AG04450 (cell line): ENCODE results near the gene TSPAN7. TPM values are rescaled to one million over a fixed set of nuclear protein-coding genes. Genes with fewer than 3 reads are reported as not detected.

Experiments used
- CTCF ChIA-PET: fragments of 300-600, 350-600 bp; formaldehyde crosslinking; extraction: SDS; loops from one replicate; lab custom pipeline; 2022; ENCODE audit warnings: antibody characterized with exemption, inconsistent platforms; lab: Charles Lee
- POLR2A ChIA-PET: fragments of 350-600 bp; formaldehyde crosslinking; extraction: SDS; loops from one replicate; lab custom pipeline; 2021; ENCODE audit warnings: antibody characterized with exemption, inconsistent platforms; lab: Yijun Ruan, JAX
- DNase-seq: peaks from one replicate; pipeline ENCODE4 v3.0.0-alpha.2; 2011; ENCODE audit warnings: low read depth, low spot score
- H3K27ac ChIP-seq: one replicate; pipeline ENCODE4 v1.5.1; 2012; ENCODE audit warnings: low read depth, low read length, control low read depth
- H3K27me3 ChIP-seq: one replicate; pipeline ENCODE4 v1.6.0; 2012; ENCODE audit warnings: low read length; ENCODE audit not compliant: control insufficient read depth, insufficient read depth
- H3K4me3 ChIP-seq: 2 replicates; pipeline ENCODE4 v1.5.1; 2011; ENCODE audit warnings: mild to moderate bottlenecking, low read depth, low read length, control low read depth
- H3K9me3 ChIP-seq: 2 replicates; pipeline ENCODE4 v1.5.1; 2012; ENCODE audit warnings: low read length; ENCODE audit not compliant: control insufficient read depth, insufficient read depth
- polyA plus RNA-seq: library from polyadenylated mRNA; depleted of rRNA; stranded (reverse); fragments of >200 nt; gene quantifications from 2 replicates; pipeline ENCODE4 v1.2.3, GENCODE V29; 2011
- TF ChIP-seq, protein P1 (sequence below): IDR thresholded peaks from 2 replicates; pipeline ENCODE4 v1.5.1; 2011; ENCODE audit warnings: low read depth, low read length, control low read depth, inconsistent platforms

The TSPAN7 gene
- polyA plus RNA-seq, 1 experiment: not detected

DNA sequence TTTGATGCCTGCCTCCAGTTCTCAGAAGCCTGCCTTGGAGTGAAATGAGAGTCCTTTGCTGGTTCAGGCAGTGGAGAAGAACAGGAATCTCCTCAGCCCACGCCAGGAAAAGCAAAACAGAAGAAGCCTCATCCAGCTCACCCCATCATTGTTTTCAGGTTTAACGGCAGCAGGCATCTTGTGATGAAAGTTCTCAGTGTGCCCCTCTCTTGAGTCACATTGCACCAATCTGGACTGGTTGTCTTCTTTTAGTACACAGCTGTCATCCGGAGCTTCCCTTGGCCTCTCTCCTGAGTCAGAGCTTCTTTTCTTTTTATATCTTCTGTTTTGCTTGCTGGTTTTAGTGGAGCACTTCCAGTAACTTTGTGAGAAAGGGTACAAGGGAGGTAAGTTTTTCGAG is 50.9 kb downstream of the TSPAN7 start:
- POLR2A ChIA-PET: no interaction called here
- no peak for DNase-seq
- CTCF ChIA-PET: no interaction called here
- TF ChIP-seq, protein P1, sequence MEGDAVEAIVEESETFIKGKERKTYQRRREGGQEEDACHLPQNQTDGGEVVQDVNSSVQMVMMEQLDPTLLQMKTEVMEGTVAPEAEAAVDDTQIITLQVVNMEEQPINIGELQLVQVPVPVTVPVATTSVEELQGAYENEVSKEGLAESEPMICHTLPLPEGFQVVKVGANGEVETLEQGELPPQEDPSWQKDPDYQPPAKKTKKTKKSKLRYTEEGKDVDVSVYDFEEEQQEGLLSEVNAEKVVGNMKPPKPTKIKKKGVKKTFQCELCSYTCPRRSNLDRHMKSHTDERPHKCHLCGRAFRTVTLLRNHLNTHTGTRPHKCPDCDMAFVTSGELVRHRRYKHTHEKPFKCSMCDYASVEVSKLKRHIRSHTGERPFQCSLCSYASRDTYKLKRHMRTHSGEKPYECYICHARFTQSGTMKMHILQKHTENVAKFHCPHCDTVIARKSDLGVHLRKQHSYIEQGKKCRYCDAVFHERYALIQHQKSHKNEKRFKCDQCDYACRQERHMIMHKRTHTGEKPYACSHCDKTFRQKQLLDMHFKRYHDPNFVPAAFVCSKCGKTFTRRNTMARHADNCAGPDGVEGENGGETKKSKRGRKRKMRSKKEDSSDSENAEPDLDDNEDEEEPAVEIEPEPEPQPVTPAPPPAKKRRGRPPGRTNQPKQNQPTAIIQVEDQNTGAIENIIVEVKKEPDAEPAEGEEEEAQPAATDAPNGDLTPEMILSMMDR: no peak
- H3K9me3 ChIP-seq: no peaks in the 10 kb centered on the region
- no peaks in the 10 kb centered on the region for H3K27me3 ChIP-seq
- H3K27ac ChIP-seq: no peak overlapping the region
- no peak overlapping the region for H3K4me3 ChIP-seq

DNA sequence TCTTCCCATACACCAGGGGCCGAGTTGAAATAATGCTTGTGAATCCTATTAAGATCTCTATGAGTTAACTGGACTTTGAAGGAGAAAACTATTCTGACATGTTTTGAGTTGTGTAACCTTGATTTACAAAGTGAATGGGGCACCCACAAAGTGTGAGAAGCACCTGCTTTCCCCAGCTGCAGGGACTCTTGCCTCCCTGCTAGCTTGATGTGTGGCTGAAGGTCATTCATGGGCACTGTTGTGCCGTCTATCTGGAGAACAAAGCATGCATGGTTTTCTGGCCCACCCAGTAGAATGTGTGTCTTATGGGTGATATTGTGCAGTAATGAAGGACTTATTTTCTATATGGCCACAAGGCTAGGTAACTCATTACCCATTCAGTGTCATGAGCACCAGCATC is 53.1 kb downstream of the TSPAN7 start:
- DNase-seq: no peak
- CTCF ChIA-PET: no interaction called here
- POLR2A ChIA-PET: no interaction called here
- Histone ChIP-seq H3K9me3 (no peaks in the 10 kb centered on the region), H3K27ac (no peak overlapping the region), H3K4me3 (no peak overlapping the region), H3K27me3 (no peaks in the 10 kb centered on the region)
- TF ChIP-seq, protein P1: no peak

DNA sequence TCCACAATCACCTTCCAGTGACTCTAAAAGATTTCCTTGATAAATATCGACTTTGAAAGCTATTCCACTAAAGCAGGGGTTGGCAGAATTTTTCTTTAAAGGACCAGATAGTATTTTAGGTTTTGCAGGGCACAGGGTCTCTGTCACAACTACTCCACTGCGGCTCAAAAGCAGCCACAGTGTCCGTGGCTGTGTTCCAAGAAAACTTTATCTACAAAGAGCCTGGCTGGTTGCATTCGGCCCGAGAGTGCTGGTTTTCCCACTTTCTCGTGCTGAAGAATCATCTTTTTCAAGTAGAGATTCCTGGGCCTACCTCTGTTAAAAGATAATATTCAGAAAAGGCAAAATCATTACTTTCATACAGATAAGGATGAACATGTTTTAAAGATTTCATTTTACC is 55.6 kb downstream of the TSPAN7 start:
- no peak for DNase-seq
- no peak overlapping the region for H3K27ac ChIP-seq
- H3K4me3 ChIP-seq: no peak overlapping the region
- ChIA-PET CTCF (no interaction called here), POLR2A (no interaction called here)
- no peaks in the 10 kb centered on the region for H3K9me3 ChIP-seq
- TF ChIP-seq, protein P1: no peak
- H3K27me3 ChIP-seq: no peaks in the 10 kb centered on the region

DNA sequence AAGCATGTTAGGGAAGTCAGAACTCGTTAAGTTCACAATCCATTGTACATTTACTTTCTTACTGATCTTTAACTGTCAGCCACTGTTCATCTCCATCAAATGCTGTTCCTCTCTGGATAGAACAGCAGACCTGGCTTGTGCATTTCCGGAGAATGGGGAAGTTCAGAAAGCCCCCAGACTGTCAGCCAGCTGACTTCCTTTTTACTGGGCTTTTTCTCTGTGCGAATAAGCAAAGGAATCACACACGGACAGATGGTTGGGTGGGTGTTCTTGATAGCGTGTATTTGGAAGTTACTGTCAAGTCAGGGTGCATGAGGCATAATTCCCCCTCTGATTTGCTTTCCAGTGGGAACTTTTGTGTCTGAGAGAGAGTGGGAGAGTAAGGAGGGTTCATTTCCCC is 56.8 kb downstream of the TSPAN7 start:
- ChIA-PET CTCF (no interaction called here), POLR2A (no interaction called here)
- no peak overlapping the region for H3K4me3 ChIP-seq
- H3K27me3 ChIP-seq: no peaks in the 10 kb centered on the region
- no peak for DNase-seq
- H3K27ac ChIP-seq: no peak overlapping the region
- H3K9me3 ChIP-seq: no peaks in the 10 kb centered on the region
- TF ChIP-seq, protein P1: no peak

DNA sequence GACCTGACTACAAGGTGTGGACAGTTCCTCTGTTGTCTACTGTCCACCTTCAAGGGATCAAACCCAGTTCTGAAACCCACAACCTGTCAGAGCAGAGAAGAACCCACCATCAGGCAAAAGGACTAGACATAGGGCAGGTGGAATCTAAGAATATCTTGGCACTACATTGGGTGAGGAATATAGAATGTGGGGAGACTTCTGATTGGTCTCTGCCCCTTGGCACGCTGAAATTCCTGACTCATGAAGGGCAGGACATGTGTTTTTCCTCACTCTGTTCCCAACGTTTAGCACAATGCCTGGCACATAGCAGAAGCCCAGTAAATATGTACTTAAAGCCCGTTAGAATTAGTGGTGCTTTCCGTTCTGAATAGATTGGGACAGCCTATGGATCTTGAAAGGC is 59.3 kb downstream of the TSPAN7 start:
- no peak overlapping the region for H3K4me3 ChIP-seq
- TF ChIP-seq, protein P1: no peak
- POLR2A ChIA-PET: no interaction called here
- H3K27me3 ChIP-seq: no peaks in the 10 kb centered on the region
- CTCF ChIA-PET: no interaction called here
- no peak for DNase-seq
- H3K27ac ChIP-seq: no peak overlapping the region
- no peaks in the 10 kb centered on the region for H3K9me3 ChIP-seq
